ENCODE data around the gene STEAP4.

Gene STEAP4

GRCh38 chr7:88318196-88318595 lies 11.5 kb upstream of the STEAP4 start:
- H3K4me1 Mint-ChIP-seq = no peaks in the 10 kb centered on the region
- peaks cover 6% of the 10 kb centered on the region for H3K27me3 Mint-ChIP-seq (ENCODE audit: low read depth, poor library complexity)
- H3K36me3 Mint-ChIP-seq (ENCODE audit: low read depth) = no peaks in the 10 kb centered on the region
- no peaks in the 10 kb centered on the region for H3K9me3 Mint-ChIP-seq
- no peak overlapping the region for H3K27ac Mint-ChIP-seq
- TF ChIP-seq CTCF (IDR thresholded peaks at IDR 0.05) = no peak
- no peak for DNase-seq
- no peak overlapping the region for H3K4me3 Mint-ChIP-seq

GRCh38 chr7:88317422-88317821 lies 10.7 kb upstream of the STEAP4 start:
- H3K36me3 Mint-ChIP-seq (ENCODE audit: low read depth) = no peaks in the 10 kb centered on the region
- no peak for TF ChIP-seq CTCF (IDR thresholded peaks at IDR 0.05)
- H3K4me3 Mint-ChIP-seq = no peak overlapping the region

GRCh38 chr7:88316456-88316855 lies 9.8 kb upstream of the STEAP4 start:
- Mint-ChIP-seq H3K4me1 (no peaks in the 10 kb centered on the region), H3K27ac (no peak overlapping the region), H3K27me3 (ENCODE audit: low read depth, poor library complexity) (peaks cover 3% of the 10 kb centered on the region), H3K4me3 (no peak overlapping the region), H3K36me3 (ENCODE audit: low read depth) (no peaks in the 10 kb centered on the region), H3K9me3 (no peaks in the 10 kb centered on the region)
- DNase-seq = no peak
- no peak for TF ChIP-seq CTCF (IDR thresholded peaks at IDR 0.05)

More at GRCh38 chr7:88317422-88317821, 10.7 kb upstream of the STEAP4 start:
- Mint-ChIP-seq H3K4me1 (no peaks in the 10 kb centered on the region), H3K9me3 (no peaks in the 10 kb centered on the region), H3K27me3 (ENCODE audit: low read depth, poor library complexity) (no peaks in the 10 kb centered on the region), H3K27ac (no peak overlapping the region)
- DNase-seq = no peak

- H3K4me1 Mint-ChIP-seq = no peaks in the 10 kb centered on the region
- DNase-seq = no peak
- H3K36me3 Mint-ChIP-seq (ENCODE audit: low read depth) = no peaks in the 10 kb centered on the region
- peaks cover 3% of the 10 kb centered on the region for H3K27me3 Mint-ChIP-seq (ENCODE audit: low read depth, poor library complexity)
- H3K9me3 Mint-ChIP-seq = no peaks in the 10 kb centered on the region
- no peak for TF ChIP-seq CTCF (IDR thresholded peaks at IDR 0.05)
- H3K4me3 Mint-ChIP-seq = no peak overlapping the region
- no peak overlapping the region for H3K27ac Mint-ChIP-seq
Observed at GRCh38 chr7:88315522-88315921, 8.8 kb upstream of the STEAP4 start.

GRCh38 chr7:88314061-88314491 lies 7.4 kb upstream of the STEAP4 start:
- TF ChIP-seq CTCF (IDR thresholded peaks at IDR 0.05) = no peak
- Mint-ChIP-seq H3K36me3 (ENCODE audit: low read depth) (no peaks in the 10 kb centered on the region), H3K4me1 (no peaks in the 10 kb centered on the region), H3K27me3 (ENCODE audit: low read depth, poor library complexity) (peaks cover 3% of the 10 kb centered on the region), H3K9me3 (no peaks in the 10 kb centered on the region), H3K27ac (no peak overlapping the region), H3K4me3 (no peak overlapping the region)
- DNase-seq = no peak

- no peak for TF ChIP-seq CTCF (IDR thresholded peaks at IDR 0.05)
- no peaks in the 10 kb centered on the region for H3K4me1 Mint-ChIP-seq
- H3K27ac Mint-ChIP-seq = no peak overlapping the region
- no peaks in the 10 kb centered on the region for H3K36me3 Mint-ChIP-seq (ENCODE audit: low read depth)
- H3K4me3 Mint-ChIP-seq = no peak overlapping the region
- H3K9me3 Mint-ChIP-seq = no peaks in the 10 kb centered on the region
- DNase-seq = no peak
- peaks cover 17% of the 10 kb centered on the region for H3K27me3 Mint-ChIP-seq (ENCODE audit: low read depth, poor library complexity)
Observed at GRCh38 chr7:88312061-88312663, 5.5 kb upstream of the STEAP4 start.

Data from nephron progenitor cell (in vitro differentiated cells).